Psoas muscle (tissue), 8 donors: ENCODE data around the gene CCL13. TPM values are rescaled to one million over a fixed set of nuclear protein-coding genes. Genes with fewer than 3 reads are reported as not detected.

ENCODE experiments used
- ATAC-seq, 4 donors: fragments of 200-7000 bp; cut with Tn5 transposase; one replicate each; pipeline ENCODE4 v1.9.1; 2020; ENCODE audit warnings: moderate library complexity in 3 of 4, mild to moderate bottlenecking in 2 of 4
- DNase-seq, 2 donors: peaks; one replicate each; pipeline ENCODE4 v3.0.0-alpha.2; 2020
- H3K27ac ChIP-seq: fragments of 200-600 bp; one replicate; pipeline ENCODE4 v1.8.0; 2022
- H3K27me3 ChIP-seq, 3 donors: fragments of 200-600 bp in 1 of 3; one replicate each; pipeline versions ENCODE4 v1.6.1 to v1.8.0; 2013 to 2022; ENCODE audit warnings: low read length in 2 of 3, mild to moderate bottlenecking in 2 of 3, moderate library complexity in 1 of 3; ENCODE audit not compliant: insufficient read depth in 3 of 3
- H3K36me3 ChIP-seq, 2 donors: fragments of 200-600 bp in 1 of 2; one replicate each; pipeline versions ENCODE4 v1.6.1 to v1.8.0; 2013 to 2022; ENCODE audit warnings: low read depth in 1 of 2, mild to moderate bottlenecking in 1 of 2, moderate library complexity in 1 of 2; ENCODE audit not compliant: insufficient read depth in 1 of 2
- H3K4me1 ChIP-seq: fragments of 200-600 bp; one replicate; pipeline ENCODE4 v1.8.0; 2022
- H3K4me3 ChIP-seq: fragments of 200-600 bp; one replicate; pipeline ENCODE4 v1.8.0; 2022; ENCODE audit warnings: mild to moderate bottlenecking
- H3K9me3 ChIP-seq: fragments of 200-600 bp; one replicate; pipeline ENCODE4 v1.8.0; 2022
- CTCF ChIP-seq: fragments of 200-600 bp; IDR thresholded peaks from one replicate; pipeline ENCODE4 v1.8.0; 2022; ENCODE audit warnings: antibody characterized with exemption
- WGBS, 3 donors: extraction: QIAGEN DNeasy Blood & Tissue Kit; methylation state at CpG; one replicate each; pipeline versions ENCODE4 v1.1.6 to v1.1.7; 2013; 5-methylcytosine and 5-hydroxymethylcytosine counted together
- intact Hi-C, 2 donors: fragments of 100-400 bp; cut with DNase I; formaldehyde crosslinking; loops; one replicate each; pipeline versions ENCODE4 v1.11.0 to v1.14.2; 2022
- polyA plus RNA-seq, 3 donors: library from polyadenylated mRNA; stranded (reverse); fragments of 200-250 nt; gene quantifications; one replicate each; pipeline ENCODE4 v1.2.3, GENCODE V29; 2013
- total RNA-seq, 4 donors: library from RNA; stranded (reverse); fragmentation: NEBNext Ultra II Directional in 2 of 4; extraction: Animal tissue kit (Norgen Biotek cat#: 25700) in 2 of 4; gene quantifications; one replicate each; pipeline versions ENCODE4 v1.2.1 to v1.2.4, GENCODE V29; 2021 to 2023
- donor health status: healthy with polysubstance abuse.
- donor health status: DM: no; HTN: no; CAD: no; lungs with moderate emphysema.
- donor health status: Bipolar disorder and iron deficiency.
- donor health status: healthy.
- donor health status: DM: yes; HTN: yes; CAD: no.
- donor health status: DM: no; HTN: no; CAD: no.
- donor health status: DM: no; HTN: no; CAD: no.
- donor health status: DM: yes; HTN: yes; CAD: no.

CCL13 gene
- total and polyA plus RNA-seq, 7 donors: 0.10 to 1.2 (median 0.27) TPM; not detected in 2

- Histone ChIP-seq H3K27me3 (peaks cover 0 to 20% (median 0%) of the 10 kb centered on the region in 3 donors), H3K4me1 (no peaks in the 10 kb centered on the region), H3K9me3 (no peaks in the 10 kb centered on the region), H3K36me3 (no peaks in the 10 kb centered on the region), H3K4me3 (no peak overlapping the region), H3K27ac (no peak overlapping the region)
- WGBS, 3 donors: 85 to 91% (median 88%) methylated on average over 2 of the region's 2 CpGs
- intact Hi-C loops: loop anchor here in 1 of 2 donors (5.0 kb wide), 1 partner anchor 587 kb away; no protein-coding TSS in a partner anchor
- ATAC-seq: no peak
- no peak for DNase-seq
- no peak for TF ChIP-seq CTCF
Observed at GRCh38 chr17:34364751-34365150, 8.5 kb downstream of the CCL13 start.

GRCh38 chr17:34365340-34365739 lies 9.1 kb downstream of the CCL13 start:
- no peak for TF ChIP-seq CTCF
- Histone ChIP-seq H3K27me3 (peaks cover 0 to 20% (median 0%) of the 10 kb centered on the region in 3 donors), H3K9me3 (no peaks in the 10 kb centered on the region), H3K36me3 (no peaks in the 10 kb centered on the region), H3K4me3 (no peak overlapping the region), H3K27ac (no peak overlapping the region), H3K4me1 (no peaks in the 10 kb centered on the region)
- intact Hi-C loops: no loop called here
- DNase-seq (no peak), ATAC-seq (no peak)
- WGBS, 3 donors: 65 to 71% (median 67%) methylated on average over 2 of the region's 2 CpGs

- no peak overlapping the region for H3K27ac ChIP-seq
- ATAC-seq (no peak), DNase-seq (no peak)
- H3K36me3 ChIP-seq: no peaks in the 10 kb centered on the region
- intact Hi-C loops: no loop called here
- no peaks in the 10 kb centered on the region for H3K9me3 ChIP-seq
- H3K4me1 ChIP-seq: no peaks in the 10 kb centered on the region
- H3K27me3 ChIP-seq: peaks cover 0 to 20% (median 0%) of the 10 kb centered on the region in 3 donors
- H3K4me3 ChIP-seq: no peak overlapping the region
- 0 to 11% (median 0%) methylated on average over 1 of the region's 1 CpG for WGBS, 3 donors
- TF ChIP-seq CTCF: no peak
Observed at GRCh38 chr17:34366010-34366409, 9.7 kb downstream of the CCL13 start.

- Histone ChIP-seq H3K9me3 (no peaks in the 10 kb centered on the region), H3K27ac (no peak overlapping the region), H3K4me3 (no peak overlapping the region), H3K4me1 (no peaks in the 10 kb centered on the region), H3K27me3 (peaks cover 0 to 20% (median 0%) of the 10 kb centered on the region in 3 donors), H3K36me3 (no peaks in the 10 kb centered on the region)
- no peak for DNase-seq
- no peak for ATAC-seq
- WGBS, 3 donors: 59 to 63% (median 60%) methylated on average over 4 of the region's 4 CpGs
- TF ChIP-seq CTCF: no peak
- intact Hi-C loops: no loop called here
Observed at GRCh38 chr17:34366529-34367107, 10.3 kb downstream of the CCL13 start.
